ENCODE results near the gene ZSCAN10.

DNA sequence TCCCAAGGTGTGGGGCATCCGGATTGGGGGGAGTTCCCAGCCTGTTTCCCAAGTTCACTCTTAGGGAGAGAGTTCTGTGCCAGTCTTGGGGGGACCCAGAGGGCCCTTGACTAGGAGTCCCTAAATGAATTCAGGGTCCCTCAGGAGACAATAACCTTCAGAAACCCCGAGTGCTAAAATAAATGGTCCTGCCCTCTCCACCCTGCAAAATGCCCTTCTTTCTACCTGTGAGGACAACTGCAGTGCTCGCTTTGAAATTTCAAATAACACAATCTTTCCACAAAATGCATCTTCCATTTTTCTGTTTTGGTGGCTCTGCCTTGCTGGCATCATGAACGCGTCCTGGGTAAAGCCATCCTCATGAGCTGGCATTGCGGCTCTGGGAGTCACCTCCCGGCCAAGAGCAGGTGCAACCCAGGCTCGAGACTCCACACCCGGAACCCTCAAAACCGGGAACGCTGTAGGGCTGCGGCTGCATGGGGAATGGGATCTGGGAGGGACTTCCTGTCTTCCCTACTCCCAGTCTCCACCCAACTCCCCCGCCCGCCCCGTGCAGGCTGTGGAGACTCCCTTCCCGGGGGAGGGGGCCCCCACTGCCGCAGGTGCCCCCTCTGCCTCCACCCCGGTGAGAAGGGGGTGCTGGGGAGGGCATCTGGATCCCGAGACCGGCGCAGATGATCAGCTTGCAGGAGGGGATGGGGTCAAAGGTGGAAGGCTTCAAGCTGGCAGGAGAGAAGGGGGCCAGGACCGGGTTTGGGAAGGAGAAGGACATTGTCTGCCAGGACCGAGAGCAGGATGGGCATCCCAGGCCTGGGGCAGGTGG lies 13.2 kb upstream of the ZSCAN10 start, which contains the start of gene ZNF205:
- TF ChIP-seq, protein P1, sequence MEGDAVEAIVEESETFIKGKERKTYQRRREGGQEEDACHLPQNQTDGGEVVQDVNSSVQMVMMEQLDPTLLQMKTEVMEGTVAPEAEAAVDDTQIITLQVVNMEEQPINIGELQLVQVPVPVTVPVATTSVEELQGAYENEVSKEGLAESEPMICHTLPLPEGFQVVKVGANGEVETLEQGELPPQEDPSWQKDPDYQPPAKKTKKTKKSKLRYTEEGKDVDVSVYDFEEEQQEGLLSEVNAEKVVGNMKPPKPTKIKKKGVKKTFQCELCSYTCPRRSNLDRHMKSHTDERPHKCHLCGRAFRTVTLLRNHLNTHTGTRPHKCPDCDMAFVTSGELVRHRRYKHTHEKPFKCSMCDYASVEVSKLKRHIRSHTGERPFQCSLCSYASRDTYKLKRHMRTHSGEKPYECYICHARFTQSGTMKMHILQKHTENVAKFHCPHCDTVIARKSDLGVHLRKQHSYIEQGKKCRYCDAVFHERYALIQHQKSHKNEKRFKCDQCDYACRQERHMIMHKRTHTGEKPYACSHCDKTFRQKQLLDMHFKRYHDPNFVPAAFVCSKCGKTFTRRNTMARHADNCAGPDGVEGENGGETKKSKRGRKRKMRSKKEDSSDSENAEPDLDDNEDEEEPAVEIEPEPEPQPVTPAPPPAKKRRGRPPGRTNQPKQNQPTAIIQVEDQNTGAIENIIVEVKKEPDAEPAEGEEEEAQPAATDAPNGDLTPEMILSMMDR (IDR thresholded peaks at IDR 0.05 in 8 of 11, conservative IDR thresholded peaks at IDR 0.05 in 3 of 11) = no peak
- TF ChIP-seq POLR2A (IDR thresholded peaks at IDR 0.05) = no peak

Measured in spleen (tissue), 7 donors.